ENCODE data around the gene GID4.

The GID4 gene

DNA sequence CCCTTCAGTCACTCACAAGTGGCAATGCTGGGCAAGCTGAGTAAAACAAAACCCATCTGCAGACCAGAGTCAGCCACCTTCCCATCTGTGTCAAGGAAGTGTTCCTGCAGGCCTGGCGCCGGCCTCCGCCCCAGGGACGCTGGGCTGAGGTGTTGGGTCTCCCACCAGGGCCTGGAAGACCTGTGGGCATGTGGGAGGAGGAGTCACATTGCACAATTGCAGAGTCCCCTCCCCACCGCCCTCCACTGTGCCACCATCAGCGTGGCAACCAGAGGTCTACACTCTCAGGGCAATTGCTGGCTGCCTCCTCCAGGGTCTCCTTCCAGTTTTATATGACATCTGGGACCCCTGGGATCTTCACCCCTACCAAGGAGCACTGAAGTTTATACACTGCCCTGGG, 66.4 kb downstream of the GID4 start:
- DNase-seq, result no peak

DNA sequence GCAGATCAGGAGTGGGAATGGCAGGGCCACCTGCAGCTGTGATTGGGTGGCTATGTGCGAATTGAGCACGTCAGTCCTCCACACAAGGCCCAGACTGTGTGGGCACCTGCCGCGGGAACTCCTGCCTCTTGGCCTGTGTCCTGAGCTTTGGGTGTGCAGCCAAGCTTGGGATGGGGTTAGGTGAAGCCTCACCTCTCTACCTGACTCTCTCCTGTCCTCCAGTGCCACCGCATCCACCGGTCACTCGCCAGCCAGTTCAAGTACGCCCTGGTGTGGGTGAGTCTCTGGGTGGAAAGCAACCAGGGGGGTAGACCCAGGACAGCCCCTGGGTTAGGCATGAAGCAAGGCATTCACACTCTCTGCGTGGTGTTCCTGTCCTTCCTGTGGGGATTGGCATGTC, 67.0 kb downstream of the GID4 start:
- no peak for DNase-seq

- no peak for DNase-seq
Measured at GRCh38 chr17:18107061-18107790, 68.0 kb downstream of the GID4 start.

DNA sequence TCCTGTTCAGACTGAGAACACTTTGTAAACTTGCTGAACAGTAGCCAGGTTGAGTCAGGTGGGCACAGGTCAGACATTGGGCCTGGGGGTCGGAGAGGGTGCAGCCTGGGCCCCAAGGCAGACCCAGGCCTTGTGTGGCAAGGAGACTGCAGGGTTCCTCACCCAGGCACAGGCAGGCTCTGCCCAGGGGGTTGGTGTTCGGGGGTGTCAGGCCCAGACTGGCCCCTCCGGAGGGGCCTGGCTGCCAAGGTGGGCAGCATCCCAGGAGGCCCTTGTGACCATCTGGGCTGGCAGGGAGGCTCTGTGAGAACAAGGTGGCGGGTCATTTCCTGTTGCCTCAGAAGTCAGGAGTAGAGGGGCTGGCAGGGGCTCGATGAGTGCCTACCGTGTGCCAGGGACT, 68.8 kb downstream of the GID4 start:
- no peak for DNase-seq

GRCh38 chr17:18108401-18109312, 69.4 kb downstream of the GID4 start, which contains the start of gene MYO15A:
TSS of gene MYO15A (plus strand) at chr17:18108756. CDS start at chr17:18118801, 10,045 bp downstream.
- no peak for DNase-seq

DNA sequence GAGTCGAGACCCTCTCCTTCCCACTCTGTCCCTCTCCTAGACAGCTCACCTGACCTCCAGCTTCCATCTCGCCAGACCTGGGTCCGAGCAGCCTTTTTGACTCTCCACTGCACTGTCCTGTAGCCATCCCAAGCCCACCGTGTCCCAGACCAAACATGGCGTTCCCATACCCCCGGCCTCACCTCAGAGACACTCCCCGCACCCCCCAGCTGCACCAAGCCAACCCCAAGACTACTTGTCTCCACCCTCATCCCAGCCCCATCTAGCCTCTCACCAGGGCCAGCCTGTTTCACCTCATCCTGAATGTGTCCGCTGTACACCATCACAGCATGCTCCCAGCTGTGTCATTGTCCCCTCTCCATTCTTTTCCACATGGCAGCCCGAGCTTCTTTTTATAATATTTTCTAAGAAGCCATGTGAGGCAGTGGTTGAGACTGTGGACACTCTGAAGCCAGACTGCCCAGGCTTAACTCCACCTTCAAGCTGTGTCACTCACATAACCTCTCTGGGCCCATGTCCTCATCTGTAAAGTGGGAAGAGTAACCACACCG, 70.8 kb downstream of the GID4 start:
- no peak for DNase-seq

DNA sequence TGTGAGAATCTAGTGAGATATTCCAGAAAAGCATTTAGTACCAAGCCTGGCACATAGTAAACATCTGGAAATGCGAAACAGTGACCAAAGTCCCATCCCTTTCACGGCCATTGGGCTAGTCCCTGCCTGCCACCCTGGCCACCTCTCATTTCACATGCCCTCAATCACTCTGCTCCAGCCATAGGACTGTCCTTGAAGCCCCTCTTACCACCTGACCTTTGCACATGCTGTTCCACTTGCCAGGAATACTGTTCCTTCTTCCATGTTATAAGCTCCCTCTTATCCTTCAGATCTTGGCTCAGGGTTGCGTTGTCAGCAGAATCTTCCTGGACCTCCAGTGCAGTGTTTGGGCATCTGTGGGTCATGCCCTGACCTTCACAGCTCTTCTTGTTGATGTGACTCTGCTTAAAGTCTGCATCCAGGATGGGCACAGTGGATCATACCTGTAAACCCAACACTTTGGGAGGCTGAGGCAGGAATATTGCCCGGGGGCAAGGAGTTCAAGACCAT, 71.5 kb downstream of the GID4 start:
- no peak for DNase-seq

- no peak for DNase-seq
Measured at GRCh38 chr17:18111330-18111971, 72.2 kb downstream of the GID4 start.

DNA sequence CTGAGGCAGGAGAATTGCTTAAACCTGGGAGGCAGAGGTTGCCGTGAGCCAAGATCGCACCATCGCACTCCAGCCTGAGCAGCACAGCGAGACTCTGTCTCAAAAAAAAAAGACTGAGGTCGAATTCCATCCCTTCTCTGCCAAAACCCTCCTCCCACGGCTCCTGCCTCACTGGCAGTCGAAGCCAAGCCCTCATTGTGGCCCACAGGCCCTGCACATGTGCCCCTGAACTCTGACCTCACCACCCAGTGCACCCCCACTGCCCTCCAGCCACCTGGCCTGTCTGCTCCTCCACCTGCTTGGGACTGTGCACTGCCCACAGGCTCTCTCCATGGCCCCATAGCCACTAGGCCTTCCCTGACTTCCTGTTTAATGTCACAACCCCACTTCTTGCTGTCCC, 76.3 kb downstream of the GID4 start:
- no peak for DNase-seq

- no peak for DNase-seq
Measured at GRCh38 chr17:18116078-18116477, 76.9 kb downstream of the GID4 start.

GRCh38 chr17:18117533-18117932, 78.3 kb downstream of the GID4 start:
- DNase-seq, result no peak
